ENCODE data around the gene TMC6. TPM values are rescaled to one million over a fixed set of nuclear protein-coding genes. Genes with fewer than 3 reads are reported as not detected.
"Not testable (repeated sequence)": the region's sequence is repeated elsewhere in the genome, so short reads cannot be mapped to it uniquely, and the experiment has no call there.

TMC6 gene
- total RNA-seq, 3 donors from 2014 or later, result 79.1 to 87.1 (median 81.5) TPM

- ATAC-seq, result no peak
- H3K4me3 Mint-ChIP-seq, result no peak overlapping the region
- peaks cover 33% of the 10 kb centered on the region for H3K36me3 Mint-ChIP-seq (ENCODE audit: insufficient read depth)
- no peaks in the 10 kb centered on the region for H3K27me3 Mint-ChIP-seq (ENCODE audit: low read depth)
- H3K9me3 Mint-ChIP-seq, result no peaks in the 10 kb centered on the region
- no peak for DNase-seq
- H3K4me1 Mint-ChIP-seq (ENCODE audit: low read depth), result peaks cover 10% of the 10 kb centered on the region
Observed at GRCh38 chr17:78104540-78104941, 24.0 kb downstream of the TMC6 start.

- ATAC-seq, result no peak
- no peak overlapping the region for H3K4me3 Mint-ChIP-seq
Observed at GRCh38 chr17:78103311-78103710, 25.2 kb downstream of the TMC6 start.

GRCh38 chr17:78101542-78101941 lies 27.0 kb downstream of the TMC6 start:
- Mint-ChIP-seq H3K27me3 (ENCODE audit: low read depth) (no peaks in the 10 kb centered on the region), H3K36me3 (ENCODE audit: insufficient read depth) (peaks cover 46% of the 10 kb centered on the region), H3K9me3 (no peaks in the 10 kb centered on the region), H3K4me1 (ENCODE audit: low read depth) (no peaks in the 10 kb centered on the region), H3K4me3 (no peak overlapping the region)
- DNase-seq, result no peak
- ATAC-seq, result no peak

More at GRCh38 chr17:78103311-78103710, 25.2 kb downstream of the TMC6 start:
- Mint-ChIP-seq H3K27me3 (ENCODE audit: low read depth) (no peaks in the 10 kb centered on the region), H3K36me3 (ENCODE audit: insufficient read depth) (peaks cover 37% of the 10 kb centered on the region), H3K4me1 (ENCODE audit: low read depth) (peaks cover 10% of the 10 kb centered on the region), H3K9me3 (no peaks in the 10 kb centered on the region)
- DNase-seq, result no peak

- no peaks in the 10 kb centered on the region for H3K27me3 Mint-ChIP-seq (ENCODE audit: low read depth)
- peaks cover 49% of the 10 kb centered on the region for H3K36me3 Mint-ChIP-seq (ENCODE audit: insufficient read depth)
Observed at GRCh38 chr17:78101112-78101511, 27.4 kb downstream of the TMC6 start.

GRCh38 chr17:78096093-78096492 lies 32.5 kb downstream of the TMC6 start:
- ATAC-seq (no peak), DNase-seq (no peak)
- Mint-ChIP-seq H3K4me1 (ENCODE audit: low read depth) (no peaks in the 10 kb centered on the region), H3K27me3 (ENCODE audit: low read depth) (no peaks in the 10 kb centered on the region), H3K36me3 (ENCODE audit: insufficient read depth) (peaks cover 59% of the 10 kb centered on the region), H3K9me3 (no peaks in the 10 kb centered on the region), H3K4me3 (no peak overlapping the region)

More at GRCh38 chr17:78101112-78101511, 27.4 kb downstream of the TMC6 start:
- no peak for DNase-seq
- Mint-ChIP-seq H3K4me1 (ENCODE audit: low read depth) (no peaks in the 10 kb centered on the region), H3K4me3 (no peak overlapping the region), H3K9me3 (no peaks in the 10 kb centered on the region)
- ATAC-seq, result no peak

GRCh38 chr17:78095035-78095434 lies 33.5 kb downstream of the TMC6 start:
- no peaks in the 10 kb centered on the region for H3K9me3 Mint-ChIP-seq

GRCh38 chr17:78092794-78093324 lies 35.7 kb downstream of the TMC6 start:
- Mint-ChIP-seq H3K9me3 (no peaks in the 10 kb centered on the region), H3K4me3 (no peak overlapping the region), H3K36me3 (ENCODE audit: insufficient read depth) (peaks cover 49% of the 10 kb centered on the region), H3K27me3 (ENCODE audit: low read depth) (no peaks in the 10 kb centered on the region), H3K4me1 (ENCODE audit: low read depth) (no peaks in the 10 kb centered on the region)
- DNase-seq (no peak), ATAC-seq (no peak)

More at GRCh38 chr17:78095035-78095434, 33.5 kb downstream of the TMC6 start:
- peaks cover 58% of the 10 kb centered on the region for H3K36me3 Mint-ChIP-seq (ENCODE audit: insufficient read depth)
- no peaks in the 10 kb centered on the region for H3K27me3 Mint-ChIP-seq (ENCODE audit: low read depth)
- no peak for ATAC-seq
- H3K4me3 Mint-ChIP-seq, result no peak overlapping the region
- no peaks in the 10 kb centered on the region for H3K4me1 Mint-ChIP-seq (ENCODE audit: low read depth)
- DNase-seq, result no peak

- Mint-ChIP-seq H3K36me3 (ENCODE audit: insufficient read depth) (peaks cover 46% of the 10 kb centered on the region), H3K9me3 (no peaks in the 10 kb centered on the region), H3K27me3 (ENCODE audit: low read depth) (no peaks in the 10 kb centered on the region), H3K4me3 (no peak overlapping the region), H3K4me1 (ENCODE audit: low read depth) (no peaks in the 10 kb centered on the region)
- DNase-seq, result no peak
- ATAC-seq, result no peak
Observed at GRCh38 chr17:78089576-78090281, 38.8 kb downstream of the TMC6 start.

GRCh38 chr17:78088529-78088928 lies 40.0 kb downstream of the TMC6 start:
- Mint-ChIP-seq H3K4me1 (ENCODE audit: low read depth) (no peaks in the 10 kb centered on the region), H3K4me3 (no peak overlapping the region), H3K27me3 (ENCODE audit: low read depth) (no peaks in the 10 kb centered on the region), H3K9me3 (no peaks in the 10 kb centered on the region), H3K36me3 (ENCODE audit: insufficient read depth) (peaks cover 41% of the 10 kb centered on the region)
- ATAC-seq (no peak), DNase-seq (no peak)

- Mint-ChIP-seq H3K4me3 (no peak overlapping the region), H3K9me3 (no peaks in the 10 kb centered on the region), H3K27me3 (ENCODE audit: low read depth) (no peaks in the 10 kb centered on the region), H3K4me1 (ENCODE audit: low read depth) (no peaks in the 10 kb centered on the region), H3K36me3 (ENCODE audit: insufficient read depth) (peaks cover 35% of the 10 kb centered on the region)
- ATAC-seq, result no peak
- no peak for DNase-seq
Observed at GRCh38 chr17:78086740-78087139, 41.8 kb downstream of the TMC6 start.

- Mint-ChIP-seq H3K27me3 (ENCODE audit: low read depth) (no peaks in the 10 kb centered on the region), H3K36me3 (ENCODE audit: insufficient read depth) (peaks cover 34% of the 10 kb centered on the region), H3K4me1 (ENCODE audit: low read depth) (no peaks in the 10 kb centered on the region), H3K4me3 (no peak overlapping the region), H3K9me3 (no peaks in the 10 kb centered on the region)
- ATAC-seq, result no peak
- DNase-seq, result no peak
Observed at GRCh38 chr17:78082988-78083387, 45.6 kb downstream of the TMC6 start.

GRCh38 chr17:78082355-78082872 lies 46.1 kb downstream of the TMC6 start:
- not testable (repeated sequence) for H3K9me3 Mint-ChIP-seq; H3K27me3 Mint-ChIP-seq (ENCODE audit: low read depth); DNase-seq; H3K4me3 Mint-ChIP-seq; ATAC-seq; H3K4me1 Mint-ChIP-seq (ENCODE audit: low read depth)
- peaks cover 33% of the 10 kb centered on the region for H3K36me3 Mint-ChIP-seq (ENCODE audit: insufficient read depth)

GRCh38 chr17:78081551-78081950 lies 47.0 kb downstream of the TMC6 start:
- ATAC-seq, result no peak
- DNase-seq, result no peak
- peaks cover 32% of the 10 kb centered on the region for H3K36me3 Mint-ChIP-seq (ENCODE audit: insufficient read depth)
- no peaks in the 10 kb centered on the region for H3K4me1 Mint-ChIP-seq (ENCODE audit: low read depth)
- no peak overlapping the region for H3K4me3 Mint-ChIP-seq
- H3K27me3 Mint-ChIP-seq (ENCODE audit: low read depth), result no peaks in the 10 kb centered on the region
- H3K9me3 Mint-ChIP-seq, result no peaks in the 10 kb centered on the region

GRCh38 chr17:78079253-78079652 lies 49.3 kb downstream of the TMC6 start:
- ATAC-seq, result no peak
- Mint-ChIP-seq H3K27me3 (ENCODE audit: low read depth) (no peaks in the 10 kb centered on the region), H3K4me1 (ENCODE audit: low read depth) (no peaks in the 10 kb centered on the region), H3K4me3 (no peak overlapping the region), H3K36me3 (ENCODE audit: insufficient read depth) (peaks cover 37% of the 10 kb centered on the region), H3K9me3 (no peaks in the 10 kb centered on the region)
- DNase-seq, result no peak

GRCh38 chr17:78075545-78075944 lies 53.0 kb downstream of the TMC6 start:
- Mint-ChIP-seq H3K27me3 (ENCODE audit: low read depth) (no peaks in the 10 kb centered on the region), H3K9me3 (no peaks in the 10 kb centered on the region), H3K4me1 (ENCODE audit: low read depth) (no peaks in the 10 kb centered on the region), H3K4me3 (no peak overlapping the region), H3K36me3 (ENCODE audit: insufficient read depth) (peaks cover 39% of the 10 kb centered on the region)
- DNase-seq (no peak), ATAC-seq (no peak)
